CD14-positive monocyte (primary cell): ENCODE results near the gene NME9. TPM values are rescaled to one million over a fixed set of nuclear protein-coding genes. Genes with fewer than 3 reads are reported as not detected.

ENCODE experiments used
- DNase-seq, 3 donors: peaks; one replicate each; pipeline ENCODE4 v3.0.0-alpha.2; 2011 to 2022
- H2AFZ ChIP-seq: 2 replicates; pipeline ENCODE4 v1.6.0; 2012; ENCODE audit warnings: mild to moderate bottlenecking, low read depth, low read length, inconsistent platforms; ENCODE audit not compliant: insufficient read depth, poor library complexity, severe bottlenecking
- H3K27ac ChIP-seq, 2 donors: 1 replicate in 1 of 2; 2 replicates in 1 of 2; pipeline ENCODE4 v1.5.1; 2012 to 2013; ENCODE audit warnings: low read length in 2 of 2, control low read depth in 1 of 2, inconsistent platforms in 1 of 2, low read depth in 1 of 2, mild to moderate bottlenecking in 1 of 2
- H3K27me3 ChIP-seq, 2 donors: one replicate each; pipeline versions ENCODE4 v1.6.0 to v1.6.1; 2011 to 2013; ENCODE audit warnings: low read length in 2 of 2; ENCODE audit not compliant: control insufficient read depth in 2 of 2, insufficient read depth in 2 of 2
- H3K36me3 ChIP-seq, 2 donors: replicated peaks in 1 of 2; 1 replicate in 1 of 2; 2 replicates in 1 of 2; pipeline versions ENCODE4 v1.5.1 to v1.6.1; 2012 to 2013; ENCODE audit warnings: low read length in 2 of 2, control low read depth in 1 of 2, inconsistent platforms in 1 of 2, mild to moderate bottlenecking in 1 of 2; ENCODE audit not compliant: insufficient read depth in 2 of 2, control insufficient read depth in 1 of 2
- H3K4me1 ChIP-seq, 2 donors: 1 replicate in 1 of 2; 2 replicates in 1 of 2; pipeline versions ENCODE4 v1.5.1 to v1.6.1; 2012 to 2013; ENCODE audit warnings: low read length in 2 of 2, control low read depth in 1 of 2, inconsistent platforms in 1 of 2, mild to moderate bottlenecking in 1 of 2, moderate library complexity in 1 of 2; ENCODE audit not compliant: insufficient read depth in 2 of 2, control insufficient read depth in 1 of 2
- H3K4me2 ChIP-seq: replicated peaks from 2 replicates; pipeline ENCODE3; 2012; ENCODE audit warnings: low read length, moderate library complexity, mild to moderate bottlenecking; ENCODE audit not compliant: poor library complexity, severe bottlenecking; ENCODE audit errors: extremely low read depth
- H3K4me3 ChIP-seq, 3 experiments: fragments of 200-600 bp in 1 of 3; sonication (generic) in 1 of 3; replicated peaks in 1 of 3; 1 replicate in 2 of 3; 2 replicates in 1 of 3; pipeline ENCODE4 v1.5.1; 2011 to 2013; ENCODE audit warnings: low read length in 3 of 3, mild to moderate bottlenecking in 3 of 3, control low read depth in 2 of 3, low read depth in 2 of 3, inconsistent platforms in 1 of 3, moderate library complexity in 1 of 3
- H3K79me2 ChIP-seq: 2 replicates; pipeline ENCODE4 v1.6.0; 2012; ENCODE audit warnings: mild to moderate bottlenecking, control low read depth, inconsistent platforms, low read length, moderate library complexity; ENCODE audit not compliant: insufficient read depth
- H3K9ac ChIP-seq: 2 replicates; pipeline ENCODE4 v1.6.0; 2017; ENCODE audit warnings: low read length, mild to moderate bottlenecking; ENCODE audit not compliant: insufficient read depth, poor library complexity, severe bottlenecking
- H3K9me3 ChIP-seq, 2 donors: replicated peaks in 1 of 2; 1 replicate in 1 of 2; 2 replicates in 1 of 2; pipeline versions ENCODE4 v1.5.1 to v1.6.1; 2012 to 2013; ENCODE audit warnings: low read length in 2 of 2, control low read depth in 1 of 2; ENCODE audit not compliant: control insufficient read depth in 1 of 2, insufficient read depth in 1 of 2
- H4K20me1 ChIP-seq: 2 replicates; pipeline ENCODE4 v1.6.0; 2012; ENCODE audit warnings: mild to moderate bottlenecking, low read length, control low read depth, moderate library complexity; ENCODE audit not compliant: insufficient read depth
- H3K27ac Mint-ChIP-seq, 7 donors: one replicate each; pipeline ENCODE4 v1.8.0; 2020; ENCODE audit warnings: mild to moderate bottlenecking in 7 of 7, mixed read lengths in 7 of 7, moderate library complexity in 6 of 7, inconsistent platforms in 2 of 7
- H3K27me3 Mint-ChIP-seq, 3 donors: one replicate each; pipeline ENCODE4 v1.8.0; 2021 to 2022; ENCODE audit warnings: low read depth in 3 of 3, mild to moderate bottlenecking in 3 of 3, mixed read lengths in 3 of 3, moderate library complexity in 3 of 3, inconsistent platforms in 1 of 3
- H3K36me3 Mint-ChIP-seq, 2 donors: one replicate each; pipeline ENCODE4 v1.8.0; 2020; ENCODE audit warnings: mixed read lengths in 2 of 2, inconsistent platforms in 1 of 2, mild to moderate bottlenecking in 1 of 2
- H3K4me1 Mint-ChIP-seq: one replicate; pipeline ENCODE4 v1.8.0; 2020; ENCODE audit warnings: mild to moderate bottlenecking, mixed read lengths
- H3K4me3 Mint-ChIP-seq, 2 donors: one replicate each; pipeline ENCODE4 v1.8.0; 2020; ENCODE audit warnings: mild to moderate bottlenecking in 2 of 2, mixed read lengths in 2 of 2, moderate library complexity in 1 of 2
- H3K9me3 Mint-ChIP-seq, 7 donors: one replicate each; pipeline ENCODE4 v1.8.0; 2020 to 2022; ENCODE audit warnings: mixed read lengths in 7 of 7, mild to moderate bottlenecking in 6 of 7, moderate library complexity in 6 of 7, inconsistent platforms in 2 of 7
- WGBS: methylation state at CpG from one replicate; pipeline ENCODE4 v1.1.5; 2013; ENCODE audit warnings: missing lambda C conversion rate; ENCODE audit not compliant: insufficient coverage; 5-methylcytosine and 5-hydroxymethylcytosine counted together
- intact Hi-C, 2 donors: fragments of 100-400 bp; cut with micrococcal nuclease; formaldehyde crosslinking; loops; one replicate each; pipeline versions ENCODE4 v1.15.0 to v1.15.1; 2023
- polyA plus RNA-seq, 3 donors: library from polyadenylated mRNA; depleted of rRNA in 1 of 3; unstranded in 2 of 3; stranded (reverse) in 1 of 3; fragments of 300-500 nt in 2 of 3; fragments of >200 nt in 1 of 3; fragmentation: Illumina TruSeq in 2 of 3; gene quantifications; 1 replicate in 2 of 3; 2 replicates in 1 of 3; pipeline ENCODE4 v1.2.3, GENCODE V29; 2012 to 2021
- TF ChIP-seq, protein P1 (sequence below): fragments of 200-600 bp; IDR thresholded peaks from one replicate; pipeline ENCODE4 v1.8.0; 2022; ENCODE audit warnings: antibody characterized with exemption, mild to moderate bottlenecking

The NME9 gene
- polyA plus RNA-seq, 3 donors, result 0.04 TPM; not detected in 2

DNA sequence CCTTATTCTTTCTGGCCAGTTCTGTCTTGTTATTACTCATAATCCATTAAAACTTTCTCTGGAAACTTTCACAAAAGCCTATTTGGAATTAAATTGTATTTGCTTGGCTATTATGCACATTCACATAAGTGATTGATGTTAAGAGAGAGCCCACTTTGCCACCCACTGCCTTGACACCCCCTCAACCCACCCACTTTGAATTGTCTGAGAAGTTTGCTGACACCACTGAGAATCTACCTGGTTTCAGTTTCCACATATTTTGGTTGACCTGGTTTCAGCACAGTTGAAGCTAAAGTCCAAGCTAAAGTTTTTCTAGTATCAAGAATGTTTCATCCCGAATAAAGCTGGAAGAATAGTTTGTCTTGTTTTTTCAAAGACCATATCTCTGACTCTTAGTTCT, 71.7 kb downstream of the NME9 start:
- Histone ChIP-seq H3K36me3 (peaks cover 11 to 50% of the 10 kb centered on the region in 2 donors), H4K20me1 (no peaks in the 10 kb centered on the region), H3K27me3 (no peaks in the 10 kb centered on the region), H3K4me2 (no peak overlapping the region), H3K9me3 (no peaks in the 10 kb centered on the region), H3K9ac (no peak overlapping the region), H3K4me1 (no peaks in the 10 kb centered on the region), H2AFZ (no peak overlapping the region), H3K4me3 (no peak overlapping the region), H3K27ac (no peak overlapping the region), H3K79me2 (no peaks in the 10 kb centered on the region)
- Mint-ChIP-seq H3K27me3 (peaks cover 0 to 2% (median 0%) of the 10 kb centered on the region in 3 donors), H3K27ac (peak overlapping the region in 1 of 7 donors; percentile 16), H3K9me3 (peaks cover 0 to 3% (median 0%) of the 10 kb centered on the region in 7 donors), H3K36me3 (peaks cover 22 to 29% of the 10 kb centered on the region in 2 donors), H3K4me1 (no peaks in the 10 kb centered on the region), H3K4me3 (no peak overlapping the region)
- WGBS, result no CpG with 5 or more reads among the region's 1 CpG
- intact Hi-C loops, result no loop called here
- no peak for DNase-seq
- TF ChIP-seq, protein P1, sequence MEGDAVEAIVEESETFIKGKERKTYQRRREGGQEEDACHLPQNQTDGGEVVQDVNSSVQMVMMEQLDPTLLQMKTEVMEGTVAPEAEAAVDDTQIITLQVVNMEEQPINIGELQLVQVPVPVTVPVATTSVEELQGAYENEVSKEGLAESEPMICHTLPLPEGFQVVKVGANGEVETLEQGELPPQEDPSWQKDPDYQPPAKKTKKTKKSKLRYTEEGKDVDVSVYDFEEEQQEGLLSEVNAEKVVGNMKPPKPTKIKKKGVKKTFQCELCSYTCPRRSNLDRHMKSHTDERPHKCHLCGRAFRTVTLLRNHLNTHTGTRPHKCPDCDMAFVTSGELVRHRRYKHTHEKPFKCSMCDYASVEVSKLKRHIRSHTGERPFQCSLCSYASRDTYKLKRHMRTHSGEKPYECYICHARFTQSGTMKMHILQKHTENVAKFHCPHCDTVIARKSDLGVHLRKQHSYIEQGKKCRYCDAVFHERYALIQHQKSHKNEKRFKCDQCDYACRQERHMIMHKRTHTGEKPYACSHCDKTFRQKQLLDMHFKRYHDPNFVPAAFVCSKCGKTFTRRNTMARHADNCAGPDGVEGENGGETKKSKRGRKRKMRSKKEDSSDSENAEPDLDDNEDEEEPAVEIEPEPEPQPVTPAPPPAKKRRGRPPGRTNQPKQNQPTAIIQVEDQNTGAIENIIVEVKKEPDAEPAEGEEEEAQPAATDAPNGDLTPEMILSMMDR, result no peak

DNA sequence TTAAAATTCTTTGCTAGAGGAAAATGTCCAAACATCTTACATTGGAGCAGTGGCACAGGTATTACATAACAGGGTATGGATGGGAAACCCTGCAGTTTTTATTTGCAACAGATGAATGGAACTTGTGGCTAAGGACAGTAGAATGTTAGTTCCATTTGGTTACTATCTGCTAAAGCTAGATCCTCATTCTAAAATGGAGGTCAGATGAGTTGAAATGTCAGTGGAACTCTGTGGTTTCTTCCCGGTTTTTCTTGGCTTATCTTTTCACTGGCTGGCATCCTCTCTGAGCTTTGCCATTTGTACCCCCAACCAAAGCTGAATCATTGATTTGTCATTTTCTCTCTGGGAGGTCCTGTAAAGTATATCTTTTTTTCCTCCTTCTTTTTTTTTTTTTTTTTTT, 73.6 kb downstream of the NME9 start:
- Mint-ChIP-seq H3K27me3 (peaks cover 0 to 2% (median 0%) of the 10 kb centered on the region in 3 donors), H3K9me3 (peaks cover 0 to 3% (median 0%) of the 10 kb centered on the region in 7 donors), H3K27ac (peak overlapping the region in 1 of 7 donors; percentile 8), H3K4me1 (no peaks in the 10 kb centered on the region), H3K36me3 (peaks cover 19 to 28% of the 10 kb centered on the region in 2 donors), H3K4me3 (no peak overlapping the region)
- Histone ChIP-seq H3K27ac (no peak overlapping the region), H4K20me1 (no peaks in the 10 kb centered on the region), H3K4me2 (no peak overlapping the region), H3K4me1 (no peaks in the 10 kb centered on the region), H3K4me3 (no peak overlapping the region), H3K27me3 (no peaks in the 10 kb centered on the region), H3K36me3 (peaks cover 8 to 42% of the 10 kb centered on the region in 2 donors), H3K9ac (no peak overlapping the region), H3K79me2 (no peaks in the 10 kb centered on the region), H3K9me3 (no peaks in the 10 kb centered on the region), H2AFZ (no peak overlapping the region)
- intact Hi-C loops, result no loop called here
- TF ChIP-seq, protein P1, result no peak
- DNase-seq, result no peak
- no CpG with 5 or more reads among the region's 1 CpG for WGBS
